Psoas muscle (tissue), 8 donors: ENCODE data around the gene IL16. TPM values are rescaled to one million over a fixed set of nuclear protein-coding genes. Genes with fewer than 3 reads are reported as not detected.

Experiments used
- ATAC-seq, 4 donors: fragments of 200-7000 bp; cut with Tn5 transposase; one replicate each; pipeline ENCODE4 v1.9.1; 2020; ENCODE audit warnings: moderate library complexity in 3 of 4, mild to moderate bottlenecking in 2 of 4
- DNase-seq, 2 donors: peaks; one replicate each; pipeline ENCODE4 v3.0.0-alpha.2; 2020
- H3K27ac ChIP-seq: fragments of 200-600 bp; one replicate; pipeline ENCODE4 v1.8.0; 2022
- H3K27me3 ChIP-seq, 3 donors: fragments of 200-600 bp in 1 of 3; one replicate each; pipeline versions ENCODE4 v1.6.1 to v1.8.0; 2013 to 2022; ENCODE audit warnings: low read length in 2 of 3, mild to moderate bottlenecking in 2 of 3, moderate library complexity in 1 of 3; ENCODE audit not compliant: insufficient read depth in 3 of 3
- H3K36me3 ChIP-seq, 2 donors: fragments of 200-600 bp in 1 of 2; one replicate each; pipeline versions ENCODE4 v1.6.1 to v1.8.0; 2013 to 2022; ENCODE audit warnings: low read depth in 1 of 2, mild to moderate bottlenecking in 1 of 2, moderate library complexity in 1 of 2; ENCODE audit not compliant: insufficient read depth in 1 of 2
- H3K4me1 ChIP-seq: fragments of 200-600 bp; one replicate; pipeline ENCODE4 v1.8.0; 2022
- H3K4me3 ChIP-seq: fragments of 200-600 bp; one replicate; pipeline ENCODE4 v1.8.0; 2022; ENCODE audit warnings: mild to moderate bottlenecking
- H3K9me3 ChIP-seq: fragments of 200-600 bp; one replicate; pipeline ENCODE4 v1.8.0; 2022
- CTCF ChIP-seq: fragments of 200-600 bp; IDR thresholded peaks from one replicate; pipeline ENCODE4 v1.8.0; 2022; ENCODE audit warnings: antibody characterized with exemption
- WGBS, 3 donors: extraction: QIAGEN DNeasy Blood & Tissue Kit; methylation state at CpG; one replicate each; pipeline versions ENCODE4 v1.1.6 to v1.1.7; 2013; 5-methylcytosine and 5-hydroxymethylcytosine counted together
- intact Hi-C, 2 donors: fragments of 100-400 bp; cut with DNase I; formaldehyde crosslinking; loops; one replicate each; pipeline versions ENCODE4 v1.11.0 to v1.14.2; 2022
- polyA plus RNA-seq, 3 donors: library from polyadenylated mRNA; stranded (reverse); fragments of 200-250 nt; gene quantifications; one replicate each; pipeline ENCODE4 v1.2.3, GENCODE V29; 2013
- total RNA-seq, 4 donors: library from RNA; stranded (reverse); fragmentation: NEBNext Ultra II Directional in 2 of 4; extraction: Animal tissue kit (Norgen Biotek cat#: 25700) in 2 of 4; gene quantifications; one replicate each; pipeline versions ENCODE4 v1.2.1 to v1.2.4, GENCODE V29; 2021 to 2023
- donor health status: healthy with polysubstance abuse.
- donor health status: DM: no; HTN: no; CAD: no; lungs with moderate emphysema.
- donor health status: Bipolar disorder and iron deficiency.
- donor health status: healthy.
- donor health status: DM: yes; HTN: yes; CAD: no.
- donor health status: DM: no; HTN: no; CAD: no.
- donor health status: DM: no; HTN: no; CAD: no.
- donor health status: DM: yes; HTN: yes; CAD: no.

Gene IL16
- total and polyA plus RNA-seq, 7 donors, result 1.2 to 5.3 (median 2.4) TPM

- Histone ChIP-seq H3K4me1 (no peaks in the 10 kb centered on the region), H3K27ac (no peak overlapping the region), H3K9me3 (no peaks in the 10 kb centered on the region), H3K4me3 (no peak overlapping the region), H3K27me3 (peaks cover 0 to 4% (median 3%) of the 10 kb centered on the region in 3 donors), H3K36me3 (no peaks in the 10 kb centered on the region)
- DNase-seq (no peak), ATAC-seq (no peak)
- no peak for TF ChIP-seq CTCF
- intact Hi-C loops, result no loop called here
- 19 to 31% (median 26%) methylated on average over 2 of the region's 2 CpGs for whole genome bisulfite sequencing, 3 donors
These were observed 60.8 kb downstream of the IL16 start for GRCh38 chr15:81257435-81257834.

DNA sequence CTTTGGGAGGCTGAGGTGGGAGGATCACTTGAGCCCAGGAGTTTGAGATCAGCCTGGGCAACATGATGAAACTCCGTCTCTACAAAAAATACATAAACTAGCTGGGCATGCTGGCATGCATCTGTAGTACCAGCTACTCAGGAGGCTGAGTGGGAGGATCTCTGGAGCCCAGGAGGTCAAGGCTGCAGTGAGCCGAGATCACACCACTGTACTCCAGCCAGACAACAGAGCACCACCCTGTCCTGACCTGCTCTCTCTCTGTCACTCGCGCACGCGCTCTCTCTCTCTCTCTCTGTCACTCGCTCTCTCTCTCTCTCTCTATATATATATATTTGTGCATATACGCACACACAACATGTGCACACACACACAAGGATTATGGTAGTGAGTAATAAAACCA is 61.8 kb downstream of the IL16 start:
- no peak for DNase-seq
- intact Hi-C loops, result no loop called here
- WGBS, 3 donors, result 80 to 86% (median 84%) methylated on average over 8 of the region's 8 CpGs

DNA sequence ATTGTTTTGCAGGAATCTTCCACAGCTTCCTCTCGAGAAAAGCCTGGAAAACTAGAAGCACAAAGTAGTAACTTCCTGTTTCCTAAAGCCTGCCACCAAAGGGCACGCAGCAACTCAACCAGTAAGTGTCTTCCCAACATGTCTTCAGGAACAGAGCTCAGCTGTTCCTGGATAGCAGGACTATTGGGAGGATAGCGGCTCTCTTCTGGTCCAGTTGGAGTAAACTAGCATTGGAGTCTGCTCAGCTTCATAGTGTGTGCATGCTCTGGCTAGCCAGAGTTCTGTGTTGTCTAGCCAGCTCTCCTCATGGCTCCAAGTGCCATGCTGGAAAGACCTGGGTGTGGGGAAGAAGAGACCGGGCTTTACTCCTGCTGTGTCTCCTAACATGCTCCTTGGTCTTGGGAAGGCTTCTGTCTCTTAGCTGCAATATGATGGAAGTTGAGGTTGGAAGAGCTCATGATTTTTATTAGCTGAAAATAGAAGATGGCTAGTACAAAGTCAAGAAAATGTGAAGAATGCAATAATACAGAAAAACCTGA is 63.1 kb downstream of the IL16 start:
- Histone ChIP-seq H3K9me3 (no peaks in the 10 kb centered on the region), H3K27ac (no peak overlapping the region), H3K27me3 (peaks cover 0 to 3% (median 0%) of the 10 kb centered on the region in 3 donors), H3K36me3 (no peaks in the 10 kb centered on the region), H3K4me3 (no peak overlapping the region), H3K4me1 (no peaks in the 10 kb centered on the region)
- no peak for DNase-seq
- no peak for ATAC-seq
- intact Hi-C loops, result loop anchor here in 1 of 2 donors (10.0 kb wide), 1 partner anchor 275 kb away; the partner anchor contains the start of gene MESD
- no peak for TF ChIP-seq CTCF
- WGBS, 3 donors, result 53 to 65% (median 57%) methylated on average over 4 of the region's 4 CpGs

More for the DNA sequence above, 61.8 kb downstream of the IL16 start:
- H3K36me3 ChIP-seq, result no peaks in the 10 kb centered on the region
- peaks cover 0 to 4% (median 3%) of the 10 kb centered on the region in 3 donors for H3K27me3 ChIP-seq
- H3K4me3 ChIP-seq, result no peak overlapping the region
- no peak for TF ChIP-seq CTCF
- no peaks in the 10 kb centered on the region for H3K9me3 ChIP-seq
- H3K4me1 ChIP-seq, result no peaks in the 10 kb centered on the region
- ATAC-seq, result no peak
- H3K27ac ChIP-seq, result no peak overlapping the region

DNA sequence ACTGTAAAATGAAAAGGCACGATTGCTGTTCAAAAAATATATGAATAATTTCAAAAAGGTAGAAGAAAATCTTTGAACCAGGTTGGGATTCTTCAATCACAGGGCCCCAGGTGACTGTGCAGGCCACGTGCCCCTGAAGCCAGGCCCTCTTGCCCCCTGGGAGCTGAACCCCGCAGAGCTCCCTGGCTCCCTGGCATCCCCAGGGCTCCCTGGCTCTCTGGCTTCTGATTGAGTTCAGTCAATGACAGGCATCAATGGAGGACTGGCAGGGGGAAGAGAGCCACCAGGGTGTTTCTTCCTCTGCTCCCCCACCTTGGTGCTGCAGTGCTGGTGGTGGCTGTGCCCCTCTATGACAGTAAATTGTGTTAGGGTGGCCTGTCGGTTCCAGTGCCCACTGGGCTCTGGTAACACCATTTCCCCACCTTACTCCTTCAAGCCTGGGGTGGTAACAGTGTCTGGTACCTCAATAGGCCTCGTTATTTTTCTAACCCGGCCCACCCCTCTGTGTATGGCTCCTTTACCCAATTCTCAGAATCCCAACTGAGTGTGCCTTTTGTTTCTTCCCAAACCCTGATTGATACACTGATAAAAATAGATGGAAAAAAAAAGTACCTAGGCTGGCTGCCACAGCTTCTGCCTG is 64.6 kb downstream of the IL16 start:
- 67 to 78% (median 76%) methylated on average over 6 of the region's 6 CpGs for WGBS, 3 donors

More for the DNA sequence above, 64.6 kb downstream of the IL16 start:
- Histone ChIP-seq H3K9me3 (no peaks in the 10 kb centered on the region), H3K4me3 (no peak overlapping the region), H3K27ac (no peak overlapping the region), H3K27me3 (peaks cover 0 to 6% (median 0%) of the 10 kb centered on the region in 3 donors), H3K4me1 (peaks cover 5% of the 10 kb centered on the region), H3K36me3 (no peaks in the 10 kb centered on the region)
- TF ChIP-seq CTCF, result no peak
- no peak for DNase-seq
- ATAC-seq, result no peak
- intact Hi-C loops, result loop anchor here in 1 of 2 donors (10.0 kb wide), 1 partner anchor 276 kb away; the partner anchor contains the start of gene MESD
